Measurements from ENCODE around the gene CR1L. TPM values are rescaled to one million over a fixed set of nuclear protein-coding genes. Genes with fewer than 3 reads are reported as not detected.

The CR1L gene
- total and polyA plus RNA-seq, 9 of the 15 experiments (the other 6 are each of a cell fraction or from before 2014, with no cell fraction given) = 10.1 to 74.8 (median 34.3) TPM

GRCh38 chr1:207670997-207671396 is 26.1 kb downstream of the CR1L start (continued):
- no peak for TF ChIP-seq CHD7 (IDR thresholded peaks at IDR 0.05; ENCODE audit: low read depth, low read length)
- TF ChIP-seq MTF1 (CRISPR knock-in tag; IDR thresholded peaks at IDR 0.05; ENCODE audit: borderline replicate concordance) = no peak
- TF ChIP-seq HOXB6 (CRISPR knock-in tag; IDR thresholded peaks at IDR 0.05; ENCODE audit: borderline replicate concordance) = no peak
- no peak for TF ChIP-seq RBM14 (IDR thresholded peaks at IDR 0.05; ENCODE audit: borderline replicate concordance, insufficient read depth, low read depth, low read length)
- TF ChIP-seq TRIM24 (IDR thresholded peaks at IDR 0.05) = no peak; a peak in 1 of 4 replicates
- TF ChIP-seq PHF21A (IDR thresholded peaks at IDR 0.05; ENCODE audit: borderline replicate concordance, low read depth) = no peak
- no peak for TF ChIP-seq ZKSCAN3 (CRISPR knock-in tag; IDR thresholded peaks at IDR 0.05)
- 0 out of 2 replicates have a peak, but pooled peaks have one; percentile 42 for TF ChIP-seq MXI1 (IDR thresholded peaks at IDR 0.05; ENCODE audit: low read depth, low read length)
- no peak for TF ChIP-seq SRF (CRISPR knock-in tag; IDR thresholded peaks at IDR 0.05)
- TF ChIP-seq HMBOX1 (IDR thresholded peaks at IDR 0.05) = no peak
- TF ChIP-seq TAF9B (IDR thresholded peaks at IDR 0.05; ENCODE audit: partially characterized antibody) = peak; percentile 61
- TF ChIP-seq SMARCE1 (IDR thresholded peaks at IDR 0.05) = no peak
- no peak for TF ChIP-seq HNRNPL (IDR thresholded peaks at IDR 0.05; ENCODE audit: low read depth, low read length)
- no peak for TF ChIP-seq HDGF (IDR thresholded peaks at IDR 0.05)
- TF ChIP-seq ZNF766 (CRISPR knock-in tag; conservative IDR thresholded peaks at IDR 0.05) = no peak
- TF ChIP-seq CBFB (CRISPR knock-in tag; IDR thresholded peaks at IDR 0.05) = no peak
- no peak for TF ChIP-seq KDM2B (CRISPR knock-in tag; IDR thresholded peaks at IDR 0.05)
- TF ChIP-seq NFE2 (IDR thresholded peaks at IDR 0.05; ENCODE audit: low read depth) = peak; percentile 91

Data from K562 (cell line).